Gastroesophageal sphincter (tissue), 3 donors: Measurements from ENCODE around the gene OPCML.

Source experiments
- POLR2A ChIP-seq, 2 donors: fragments of 450-650 bp; IDR thresholded peaks; one replicate each; pipeline ENCODE4 v1.6.1; 2017; ENCODE audit warnings: antibody characterized with exemption in 2 of 2, mild to moderate bottlenecking in 2 of 2, moderate library complexity in 1 of 2
- TF ChIP-seq, protein P1 (sequence below), 4 experiments: fragments of 200-600 bp in 2 of 4; fragments of 450-650 bp in 2 of 4; sonication (generic) in 1 of 4; IDR thresholded peaks; one replicate each; pipeline ENCODE4 v1.5.1; 2017 to 2019; ENCODE audit warnings: antibody characterized with exemption in 4 of 4, mild to moderate bottlenecking in 2 of 4, moderate library complexity in 2 of 4

DNA sequence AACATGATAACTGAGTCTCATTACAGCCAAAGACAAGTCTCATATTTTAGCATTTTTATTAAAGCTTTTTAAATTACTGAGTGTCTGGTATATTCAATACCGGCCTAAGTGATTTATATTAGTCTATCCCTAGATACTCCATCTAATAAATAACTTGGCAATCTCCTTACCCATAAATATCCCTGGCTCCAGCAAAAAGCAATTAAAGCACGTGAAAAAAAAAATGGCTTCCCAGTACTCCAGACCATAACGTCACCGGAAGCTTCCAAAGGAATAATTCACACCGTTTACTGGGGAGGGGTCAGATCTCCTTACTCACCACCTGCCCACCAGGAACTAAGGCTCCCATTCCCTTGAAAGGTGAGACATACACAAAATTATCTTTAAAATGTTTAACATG, 988.3 kb downstream of the OPCML start:
- TF ChIP-seq, protein P1, sequence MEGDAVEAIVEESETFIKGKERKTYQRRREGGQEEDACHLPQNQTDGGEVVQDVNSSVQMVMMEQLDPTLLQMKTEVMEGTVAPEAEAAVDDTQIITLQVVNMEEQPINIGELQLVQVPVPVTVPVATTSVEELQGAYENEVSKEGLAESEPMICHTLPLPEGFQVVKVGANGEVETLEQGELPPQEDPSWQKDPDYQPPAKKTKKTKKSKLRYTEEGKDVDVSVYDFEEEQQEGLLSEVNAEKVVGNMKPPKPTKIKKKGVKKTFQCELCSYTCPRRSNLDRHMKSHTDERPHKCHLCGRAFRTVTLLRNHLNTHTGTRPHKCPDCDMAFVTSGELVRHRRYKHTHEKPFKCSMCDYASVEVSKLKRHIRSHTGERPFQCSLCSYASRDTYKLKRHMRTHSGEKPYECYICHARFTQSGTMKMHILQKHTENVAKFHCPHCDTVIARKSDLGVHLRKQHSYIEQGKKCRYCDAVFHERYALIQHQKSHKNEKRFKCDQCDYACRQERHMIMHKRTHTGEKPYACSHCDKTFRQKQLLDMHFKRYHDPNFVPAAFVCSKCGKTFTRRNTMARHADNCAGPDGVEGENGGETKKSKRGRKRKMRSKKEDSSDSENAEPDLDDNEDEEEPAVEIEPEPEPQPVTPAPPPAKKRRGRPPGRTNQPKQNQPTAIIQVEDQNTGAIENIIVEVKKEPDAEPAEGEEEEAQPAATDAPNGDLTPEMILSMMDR (IDR thresholded peaks at IDR 0.05): no peak
- no peak for TF ChIP-seq POLR2A (IDR thresholded peaks at IDR 0.05)
